ENCODE data around the gene KRT40.

The KRT40 gene

GRCh38 chr17:40938981-40939380 is 45.1 kb downstream of the KRT40 start:
- DNase-seq (ENCODE audit: low read depth): peak; percentile 67
- TF ChIP-seq, protein P1, sequence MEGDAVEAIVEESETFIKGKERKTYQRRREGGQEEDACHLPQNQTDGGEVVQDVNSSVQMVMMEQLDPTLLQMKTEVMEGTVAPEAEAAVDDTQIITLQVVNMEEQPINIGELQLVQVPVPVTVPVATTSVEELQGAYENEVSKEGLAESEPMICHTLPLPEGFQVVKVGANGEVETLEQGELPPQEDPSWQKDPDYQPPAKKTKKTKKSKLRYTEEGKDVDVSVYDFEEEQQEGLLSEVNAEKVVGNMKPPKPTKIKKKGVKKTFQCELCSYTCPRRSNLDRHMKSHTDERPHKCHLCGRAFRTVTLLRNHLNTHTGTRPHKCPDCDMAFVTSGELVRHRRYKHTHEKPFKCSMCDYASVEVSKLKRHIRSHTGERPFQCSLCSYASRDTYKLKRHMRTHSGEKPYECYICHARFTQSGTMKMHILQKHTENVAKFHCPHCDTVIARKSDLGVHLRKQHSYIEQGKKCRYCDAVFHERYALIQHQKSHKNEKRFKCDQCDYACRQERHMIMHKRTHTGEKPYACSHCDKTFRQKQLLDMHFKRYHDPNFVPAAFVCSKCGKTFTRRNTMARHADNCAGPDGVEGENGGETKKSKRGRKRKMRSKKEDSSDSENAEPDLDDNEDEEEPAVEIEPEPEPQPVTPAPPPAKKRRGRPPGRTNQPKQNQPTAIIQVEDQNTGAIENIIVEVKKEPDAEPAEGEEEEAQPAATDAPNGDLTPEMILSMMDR (conservative IDR thresholded peaks at IDR 0.05; ENCODE audit: control insufficient read depth, insufficient read depth, low read depth, low read length): no peak
- H3K4me3 ChIP-seq (ENCODE audit: control insufficient read depth, low read depth, low read length): no peak overlapping the region

- TF ChIP-seq, protein P1 (conservative IDR thresholded peaks at IDR 0.05; ENCODE audit: control insufficient read depth, insufficient read depth, low read depth, low read length): no peak
- DNase-seq (ENCODE audit: low read depth): no peak
- H3K4me3 ChIP-seq (ENCODE audit: control insufficient read depth, low read depth, low read length): no peak within 1 kb of the TSS
Measured at GRCh38 chr17:40937384-40937819, 46.7 kb downstream of the KRT40 start, which contains the start of gene KRT23. TSS of gene KRT23 (minus strand) at chr17:40937646. CDS start at chr17:40936603, 1,043 bp downstream.

- no peak for DNase-seq (ENCODE audit: low read depth)
- no peak overlapping the region for H3K4me3 ChIP-seq (ENCODE audit: control insufficient read depth, low read depth, low read length)
- TF ChIP-seq, protein P1 (conservative IDR thresholded peaks at IDR 0.05; ENCODE audit: control insufficient read depth, insufficient read depth, low read depth, low read length): no peak
Measured at GRCh38 chr17:40936976-40937375, 47.1 kb downstream of the KRT40 start.

DNA sequence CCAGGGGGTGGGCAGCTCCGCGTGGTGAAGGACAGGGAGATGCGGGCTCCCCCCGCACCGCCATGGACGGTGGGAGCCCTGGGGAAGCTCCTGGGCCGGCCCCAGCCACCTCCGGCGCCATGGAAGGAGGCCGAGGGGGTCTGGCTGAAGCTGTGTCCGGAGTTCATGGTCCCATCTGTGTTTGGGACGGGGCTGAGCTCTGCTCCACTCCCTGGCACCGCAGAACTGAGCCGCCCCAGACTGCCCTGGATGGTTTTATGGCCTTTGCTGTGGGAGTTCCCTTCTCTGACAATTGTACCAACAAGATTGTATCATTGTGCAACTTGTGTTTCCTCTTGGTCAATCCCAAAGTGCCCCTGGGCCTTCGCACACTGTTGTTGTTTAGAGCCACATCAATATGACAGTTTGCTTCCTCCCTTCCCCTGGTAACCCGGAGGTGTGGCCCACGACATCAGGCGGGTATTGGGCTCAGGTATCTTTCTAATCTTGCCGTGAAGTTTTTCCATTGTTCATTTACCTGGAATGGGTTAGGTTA is 47.6 kb downstream of the KRT40 start:
- no peak overlapping the region for H3K4me3 ChIP-seq (ENCODE audit: control insufficient read depth, low read depth, low read length)
- TF ChIP-seq, protein P1 (conservative IDR thresholded peaks at IDR 0.05; ENCODE audit: control insufficient read depth, insufficient read depth, low read depth, low read length): no peak

GRCh38 chr17:40935624-40936023 is 48.5 kb downstream of the KRT40 start:
- TF ChIP-seq, protein P1 (conservative IDR thresholded peaks at IDR 0.05; ENCODE audit: control insufficient read depth, insufficient read depth, low read depth, low read length): no peak
- no peak for DNase-seq (ENCODE audit: low read depth)
- H3K4me3 ChIP-seq (ENCODE audit: control insufficient read depth, low read depth, low read length): no peak overlapping the region

More for the DNA sequence above, 47.6 kb downstream of the KRT40 start:
- no peak for DNase-seq (ENCODE audit: low read depth)

GRCh38 chr17:40932608-40933007 is 51.5 kb downstream of the KRT40 start:
- TF ChIP-seq, protein P1 (conservative IDR thresholded peaks at IDR 0.05; ENCODE audit: control insufficient read depth, insufficient read depth, low read depth, low read length): no peak
- no peak for DNase-seq (ENCODE audit: low read depth)
- no peak overlapping the region for H3K4me3 ChIP-seq (ENCODE audit: control insufficient read depth, low read depth, low read length)

- TF ChIP-seq, protein P1 (conservative IDR thresholded peaks at IDR 0.05; ENCODE audit: control insufficient read depth, insufficient read depth, low read depth, low read length): no peak
- no peak overlapping the region for H3K4me3 ChIP-seq (ENCODE audit: control insufficient read depth, low read depth, low read length)
- DNase-seq (ENCODE audit: low read depth): no peak
Measured at GRCh38 chr17:40931311-40931710, 52.8 kb downstream of the KRT40 start.
